GM19463 (cell line): Measurements from ENCODE around the gene LPP.
A peak's percentile ranks its signal among the peaks of the same experiment; 100 is the strongest.
"Not testable (repeated sequence)": the region's sequence is repeated elsewhere in the genome, so short reads cannot be mapped to it uniquely, and the experiment has no call there.

ENCODE experiments used
- ATAC-seq: cut with Tn5 transposase; IDR thresholded peaks from one replicate; pipeline ENCODE4 v1.9.1; 2021; ENCODE audit warnings: mild to moderate bottlenecking, moderate library complexity; ENCODE audit not compliant: unreplicated experiment

LPP gene

DNA sequence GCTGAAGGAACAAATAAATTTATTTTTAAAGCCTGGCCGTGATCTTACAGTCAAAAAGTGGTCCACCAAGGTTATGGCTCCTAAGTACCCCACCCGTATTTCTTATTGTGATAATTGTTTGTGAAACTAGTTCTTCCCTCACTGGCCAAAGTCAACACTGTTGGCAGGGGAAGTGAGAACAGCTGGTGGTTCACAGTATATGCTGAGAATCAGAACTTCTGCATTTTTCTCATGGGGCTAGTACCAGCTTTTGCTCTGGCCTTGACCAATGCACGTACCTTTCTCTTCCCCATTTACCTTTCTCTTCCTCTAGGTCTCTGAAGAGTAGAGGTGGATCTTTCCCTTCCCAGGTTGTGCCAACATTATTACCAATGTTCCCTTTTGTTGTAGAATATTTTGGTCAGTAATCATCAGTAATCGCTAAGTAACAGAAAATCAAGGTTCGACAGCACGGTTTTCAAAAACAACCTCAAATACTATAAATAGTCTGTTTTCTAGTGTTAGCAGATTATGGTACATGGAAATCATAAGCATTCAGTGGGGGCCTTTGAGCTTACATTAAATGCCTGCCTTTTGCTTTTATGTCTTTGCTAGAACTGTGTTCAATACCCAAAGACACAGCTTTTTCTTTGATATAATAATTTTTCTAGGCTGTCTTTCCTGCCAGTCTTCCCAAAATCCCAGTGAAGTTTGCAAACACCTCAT is 268.0 kb downstream of the LPP start:
- ATAC-seq, result peak; percentile 99

DNA sequence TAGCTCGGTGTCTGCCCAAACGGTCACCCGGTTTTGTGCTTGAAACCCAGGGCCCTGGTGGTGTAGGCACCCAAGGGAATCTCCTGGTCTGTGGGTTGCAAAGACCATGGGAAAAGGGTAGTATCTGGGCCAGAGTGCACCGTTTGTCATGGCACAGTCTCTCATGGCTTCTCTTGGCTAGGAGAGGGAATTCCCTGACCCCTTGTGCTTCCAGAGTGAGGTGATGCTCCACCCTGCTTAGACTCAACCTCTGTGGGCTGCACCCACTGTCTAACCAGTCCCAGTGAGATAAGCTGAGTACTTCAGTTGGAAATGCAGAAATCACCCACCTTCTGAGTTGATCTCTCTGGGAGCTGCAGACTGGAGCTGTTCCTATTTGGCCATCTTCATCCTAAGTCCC is 274.0 kb downstream of the LPP start:
- ATAC-seq, result not testable (repeated sequence)

DNA sequence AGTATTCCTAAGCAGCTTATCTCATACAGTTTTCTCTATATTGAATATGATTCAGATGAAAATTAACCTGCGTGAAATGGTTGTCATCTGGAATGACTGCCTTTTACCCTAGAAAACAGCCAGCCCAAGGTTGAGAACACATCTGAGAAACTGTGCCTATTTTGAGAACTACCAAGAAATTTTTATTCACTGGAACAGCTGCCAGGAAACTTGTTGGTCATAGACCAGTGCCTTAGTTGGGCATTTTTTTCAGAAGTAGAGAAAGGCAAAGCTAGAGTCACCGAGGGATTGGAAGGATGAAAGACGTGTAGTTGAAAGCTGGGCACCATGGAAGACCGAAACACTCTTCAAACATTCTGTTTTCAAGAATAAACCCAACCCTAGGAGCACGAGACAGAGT is 277.1 kb downstream of the LPP start:
- no peak for ATAC-seq

GRCh38 chr3:188431553-188431952 is 277.6 kb downstream of the LPP start:
- no peak for ATAC-seq

GRCh38 chr3:188432802-188433520 is 279.0 kb downstream of the LPP start:
- ATAC-seq, result no peak

DNA sequence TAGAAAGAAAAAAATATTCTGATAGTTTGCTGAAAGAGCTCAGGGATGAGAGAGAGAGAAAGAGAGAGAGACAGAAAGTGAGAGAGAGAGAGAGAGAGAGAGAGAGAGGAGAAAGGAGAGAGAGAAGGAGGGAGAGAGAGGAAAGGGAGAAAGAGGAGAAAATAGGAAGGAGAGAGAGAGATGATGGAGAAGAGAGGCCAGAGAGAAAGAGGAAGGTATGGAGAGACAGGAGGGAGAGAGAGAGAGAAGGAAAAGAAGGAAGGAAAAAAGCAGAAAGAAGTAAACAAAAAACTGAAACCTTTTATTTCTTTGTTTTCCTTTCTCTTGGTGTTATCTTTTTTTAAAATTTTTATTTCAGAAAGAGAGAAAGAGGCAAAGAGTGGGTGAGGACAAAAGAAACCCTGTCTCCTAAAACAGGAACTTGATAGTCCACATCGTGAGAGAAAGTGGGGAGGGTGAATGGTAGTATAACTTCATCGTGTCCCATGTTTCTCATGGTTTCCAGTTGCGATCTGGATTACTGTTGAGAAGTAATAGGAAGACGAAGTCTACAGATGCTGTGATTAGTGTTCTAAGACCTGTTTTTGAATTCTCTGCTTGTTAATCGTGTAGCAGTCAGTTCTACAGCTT is 279.7 kb downstream of the LPP start:
- ATAC-seq, result no peak

DNA sequence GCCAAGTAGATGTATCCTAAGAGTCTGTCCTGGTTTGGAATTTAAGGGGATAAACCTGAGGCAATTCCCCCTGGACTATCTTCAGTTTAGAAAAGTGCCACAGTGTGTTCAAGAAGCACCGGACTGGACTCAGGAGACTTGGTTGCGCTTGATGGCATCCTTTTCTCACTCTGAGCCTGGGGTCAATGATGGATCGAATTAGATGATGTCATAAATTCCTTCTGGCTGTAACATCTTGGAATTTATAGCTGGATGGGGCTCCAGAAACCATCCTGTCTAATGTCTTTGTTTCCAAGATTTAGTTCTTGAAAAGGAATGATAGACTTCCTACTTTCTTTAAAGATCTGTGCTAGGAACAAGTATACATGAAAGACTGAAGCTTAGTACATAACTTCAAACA is 280.6 kb downstream of the LPP start:
- ATAC-seq, result no peak

DNA sequence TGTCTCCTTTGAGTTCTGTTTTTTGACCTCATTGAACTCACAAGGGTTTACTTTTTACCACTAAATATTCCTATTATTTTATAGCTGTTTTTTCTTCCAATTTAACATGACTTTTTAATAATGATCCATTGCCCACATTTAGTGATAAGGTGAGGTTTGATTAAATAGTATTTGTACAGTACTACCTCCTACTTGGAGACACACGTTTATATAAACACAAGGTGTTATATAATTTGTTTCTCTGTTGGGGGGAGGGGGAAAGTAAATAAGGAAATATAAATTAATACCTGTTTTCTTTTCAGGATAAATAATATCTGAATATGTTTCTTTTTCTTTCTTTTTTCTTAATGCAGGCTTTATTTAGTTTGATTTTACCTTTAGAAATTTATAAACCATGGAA is 281.3 kb downstream of the LPP start:
- no peak for ATAC-seq

GRCh38 chr3:188437926-188438325 is 284.0 kb downstream of the LPP start:
- no peak for ATAC-seq

DNA sequence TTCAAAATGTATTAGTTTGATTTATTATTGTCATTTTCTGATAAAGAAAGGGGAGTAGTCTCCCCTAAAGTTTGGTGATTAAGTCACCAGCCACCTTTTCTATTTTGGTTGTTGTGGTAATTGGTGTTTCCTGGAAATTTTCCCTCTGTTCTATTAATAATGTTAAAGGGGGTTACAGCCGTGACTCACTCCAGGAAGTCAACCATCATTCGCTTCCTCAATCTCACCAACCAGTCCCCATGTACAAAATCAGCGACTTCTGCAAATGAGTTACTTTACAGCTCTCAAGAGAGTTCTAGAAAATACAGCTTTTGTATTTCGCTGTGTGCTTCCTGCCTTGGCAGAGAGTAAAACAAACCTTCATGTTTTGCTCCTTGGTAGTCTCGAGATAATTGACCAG is 285.1 kb downstream of the LPP start:
- peak; percentile 84 for ATAC-seq

DNA sequence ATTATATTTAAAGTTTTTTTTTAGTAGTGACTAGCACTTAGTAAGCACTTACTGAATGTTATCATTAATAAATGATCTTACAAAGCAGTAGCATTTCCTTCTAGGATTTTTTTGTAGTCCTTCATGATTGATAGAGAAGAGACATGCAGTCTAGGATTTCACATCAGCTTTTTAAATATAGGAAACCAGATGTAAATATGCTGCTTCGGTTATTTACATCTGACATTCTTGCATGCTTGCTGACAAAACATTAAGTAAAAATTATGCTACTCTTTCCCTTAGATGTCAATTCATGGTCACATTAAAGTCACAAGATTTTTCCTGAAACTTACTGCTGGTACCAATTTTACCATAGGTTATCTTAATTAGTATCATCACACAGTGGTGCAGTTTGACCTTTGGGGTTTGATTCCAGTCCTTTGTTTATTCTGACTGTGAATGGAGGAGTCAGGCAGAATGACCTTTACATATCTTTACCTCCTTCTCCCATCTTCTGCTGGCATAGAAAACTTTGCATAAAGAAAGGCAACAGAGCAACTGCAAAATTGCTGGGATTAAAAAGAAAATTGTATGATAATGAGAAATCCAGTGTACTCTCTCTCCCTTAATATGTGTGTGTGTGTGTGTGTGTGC is 286.5 kb downstream of the LPP start:
- ATAC-seq, result no peak

- no peak for ATAC-seq
These were observed 288.5 kb downstream of the LPP start for GRCh38 chr3:188442430-188442829.

GRCh38 chr3:188445175-188445574 is 291.2 kb downstream of the LPP start:
- ATAC-seq, result not testable (repeated sequence)

DNA sequence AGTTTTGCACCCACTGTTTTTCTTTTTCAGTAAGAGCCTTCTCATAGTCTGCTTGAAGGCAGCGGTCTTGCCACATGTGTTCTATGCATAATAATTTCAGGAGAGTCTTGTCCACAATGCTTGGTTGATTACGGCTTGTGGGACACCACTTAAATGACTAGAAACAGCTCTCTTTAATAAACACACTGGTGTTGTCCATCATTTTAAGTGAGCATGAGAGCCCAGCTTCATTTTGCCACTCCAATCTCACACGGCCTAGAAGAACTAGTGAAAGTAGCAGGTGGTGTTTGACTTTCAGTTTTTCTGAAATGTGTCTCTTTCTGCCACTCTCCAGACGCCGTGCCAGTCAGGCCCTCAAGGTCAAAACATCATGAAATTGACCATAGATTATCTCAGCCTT is 292.1 kb downstream of the LPP start:
- ATAC-seq, result peak; percentile 83

- no peak for ATAC-seq
These were observed 292.8 kb downstream of the LPP start for GRCh38 chr3:188446766-188447165.

DNA sequence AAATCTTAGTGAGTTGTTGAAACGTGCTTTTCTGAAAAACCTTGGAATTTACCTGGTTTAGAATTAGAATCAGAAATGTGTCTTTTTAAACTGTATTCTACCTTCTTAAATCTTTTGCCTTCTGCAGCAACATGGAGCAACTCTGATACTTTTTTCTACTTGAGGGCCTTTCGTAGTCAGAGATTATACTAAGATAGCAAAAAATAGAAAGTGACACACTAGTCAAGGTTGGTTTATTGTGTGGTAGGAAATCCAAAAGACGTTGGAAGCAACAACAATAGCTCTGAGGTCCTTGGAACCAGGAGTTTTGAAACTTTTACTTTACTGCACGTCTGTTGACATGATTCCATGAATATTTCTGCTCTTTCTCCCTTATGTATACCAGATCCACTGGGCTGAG is 294.9 kb downstream of the LPP start:
- ATAC-seq, result no peak

- ATAC-seq, result no peak
These were observed 295.5 kb downstream of the LPP start for GRCh38 chr3:188449421-188449820.

GRCh38 chr3:188452158-188452772 is 298.3 kb downstream of the LPP start:
- ATAC-seq, result no peak

DNA sequence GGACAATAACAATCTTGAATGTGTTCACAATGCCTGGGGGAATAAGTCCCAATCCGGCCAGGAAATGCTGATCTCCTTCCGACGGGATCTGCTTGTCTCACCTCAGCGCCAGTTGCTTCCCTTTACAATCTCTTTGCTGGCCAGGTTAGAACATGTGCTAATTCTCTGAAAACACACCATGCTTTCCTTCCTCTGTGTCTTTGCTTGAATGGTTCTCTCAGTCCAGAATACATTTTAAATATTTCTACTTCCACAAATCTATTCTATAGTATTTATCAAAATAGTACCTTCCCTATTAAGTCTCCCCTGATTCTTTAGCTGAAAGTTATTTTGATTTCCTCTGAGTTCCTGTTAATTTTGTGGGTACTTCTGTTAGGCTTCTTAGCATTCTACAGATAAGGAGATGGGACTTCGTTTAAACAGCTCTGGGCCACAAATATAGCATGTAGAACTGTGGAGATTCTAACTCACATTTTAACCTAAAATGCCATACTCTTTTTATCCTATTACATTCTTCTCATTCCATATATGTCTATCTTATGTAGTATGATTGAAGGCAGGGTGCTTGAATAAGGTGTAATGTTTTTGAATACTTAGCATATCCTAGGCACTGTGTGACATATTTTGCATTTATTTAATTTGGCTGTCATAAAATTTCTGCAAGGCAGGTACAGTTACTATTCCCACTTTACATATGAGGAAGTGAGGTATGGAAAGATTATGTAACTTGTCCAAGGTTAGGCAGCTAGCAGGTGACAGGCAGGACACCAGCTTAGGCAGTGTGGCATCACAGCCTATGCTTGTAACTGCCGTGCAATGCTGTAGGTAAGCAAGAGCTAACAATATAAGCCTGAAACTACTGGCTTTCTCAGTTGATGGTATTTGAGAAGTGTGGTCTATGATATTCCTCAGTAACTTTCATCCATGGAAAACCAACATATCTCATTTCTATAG is 299.8 kb downstream of the LPP start:
- no peak for ATAC-seq

DNA sequence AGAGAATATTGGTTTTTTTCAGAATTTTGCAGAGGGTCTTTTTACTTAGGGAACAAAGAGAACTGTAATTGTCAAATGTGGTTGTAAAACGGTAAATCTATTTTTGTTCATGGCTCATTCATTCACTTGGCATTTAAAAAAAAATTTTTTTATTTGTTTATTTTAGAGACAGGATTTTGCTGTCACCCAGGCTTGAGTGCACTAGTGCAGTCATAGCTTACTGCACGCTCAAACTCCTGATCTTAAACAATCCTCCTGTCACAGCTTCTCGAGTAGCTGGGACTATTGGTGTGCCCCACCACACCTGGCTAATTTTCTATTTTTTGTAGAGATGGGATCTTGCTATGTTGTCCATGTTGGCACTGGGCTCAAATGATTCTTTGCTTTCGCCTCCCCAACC is 301.8 kb downstream of the LPP start:
- ATAC-seq, result no peak
